COLO668 (cell line): ENCODE measurements around the gene APBA2.

Experiments
- DNase-seq: peaks from one replicate; lab custom pipeline; 2025; ENCODE audit not compliant: unreplicated experiment; lab: John Stamatoyannopoulos, UW

The APBA2 gene

GRCh38 chr15:28980709-28981350 lies 95.1 kb downstream of the APBA2 start:
- DNase-seq = no peak

DNA sequence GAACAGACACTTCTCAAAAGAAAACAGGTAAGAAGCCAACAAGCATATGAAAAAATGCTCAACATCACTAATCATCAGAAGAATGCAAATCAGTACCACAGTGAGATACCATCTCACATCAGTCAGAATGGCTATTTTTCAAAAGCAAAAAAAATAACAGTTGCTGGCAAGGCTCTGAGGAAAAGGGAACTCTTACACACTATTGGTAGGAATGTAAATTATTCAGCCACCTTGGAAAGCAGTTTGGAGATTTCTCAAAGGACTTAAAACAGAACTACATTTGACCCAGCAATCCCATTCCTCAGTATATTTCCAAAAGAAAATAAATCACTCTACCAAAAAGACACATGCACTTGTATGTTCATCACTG lies 95.6 kb downstream of the APBA2 start:
- DNase-seq = no peak

DNA sequence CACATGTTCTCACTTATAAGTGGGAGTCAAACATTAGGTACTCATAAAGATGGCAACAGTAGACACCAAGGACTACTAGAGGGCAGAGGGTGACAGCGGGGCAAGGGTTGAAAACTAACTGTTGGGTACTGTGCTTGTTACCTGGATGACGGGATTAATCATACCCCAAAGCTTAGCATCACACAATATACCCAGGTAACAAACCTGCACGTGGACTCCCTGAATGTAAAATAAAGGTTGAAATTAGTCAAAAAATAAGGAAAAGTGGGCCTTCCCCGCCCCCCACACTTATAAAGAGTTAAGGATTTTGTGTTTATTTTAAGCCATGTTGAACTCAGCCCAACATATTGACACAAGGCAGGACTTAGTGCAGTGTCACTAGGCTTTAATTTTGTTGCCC lies 96.1 kb downstream of the APBA2 start:
- no peak for DNase-seq

GRCh38 chr15:28982886-28983285 lies 97.1 kb downstream of the APBA2 start:
- DNase-seq = no peak

DNA sequence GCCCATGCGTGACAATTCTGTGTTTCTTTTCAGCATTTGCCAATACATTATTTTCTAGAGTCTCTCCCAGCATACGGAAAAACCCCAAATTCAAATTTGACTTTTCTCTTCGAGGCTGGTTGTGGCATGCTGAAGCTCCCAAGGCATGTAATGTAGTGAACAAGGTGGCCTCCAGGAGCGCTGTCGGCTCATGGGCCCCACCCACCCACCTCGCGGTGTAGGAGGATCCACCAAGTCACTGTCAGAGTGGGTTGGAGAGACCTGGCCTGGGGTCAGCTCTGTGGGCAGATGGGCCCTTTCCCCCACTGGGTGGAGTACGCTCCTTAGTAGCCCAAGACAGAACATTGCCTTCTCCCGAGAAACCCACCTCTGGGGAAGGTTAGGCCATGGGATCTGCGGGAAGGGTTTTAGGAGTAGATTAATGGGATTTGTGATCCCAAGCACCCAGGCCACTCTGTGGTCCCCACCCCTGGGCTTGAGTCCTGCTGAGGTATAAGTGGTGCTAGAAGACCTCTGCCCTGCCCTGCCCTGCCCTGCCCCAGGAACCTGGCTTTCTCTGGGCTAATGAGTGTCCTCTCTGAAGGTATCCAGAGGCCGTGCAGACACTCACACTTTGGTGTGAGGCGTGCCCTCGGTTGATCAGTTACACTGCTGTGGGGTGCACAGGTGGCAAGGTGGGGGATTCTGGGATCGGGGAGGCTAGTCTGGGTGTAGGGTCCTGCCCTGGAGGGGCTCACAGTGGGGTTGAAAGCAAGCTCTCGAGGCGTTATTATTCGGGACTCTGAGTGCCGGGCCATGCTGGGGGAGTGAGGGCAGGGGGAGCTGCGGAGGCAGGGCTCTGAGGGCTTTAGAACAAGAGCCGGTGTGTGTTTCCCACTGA lies 97.9 kb downstream of the APBA2 start:
- DNase-seq = no peak

- no peak for DNase-seq
Observed at GRCh38 chr15:28984421-28985315, 98.9 kb downstream of the APBA2 start.

- DNase-seq = no peak
Observed at GRCh38 chr15:28985316-28985645, 99.5 kb downstream of the APBA2 start.

- no peak for DNase-seq
Observed at GRCh38 chr15:28985691-28986090, 99.9 kb downstream of the APBA2 start.

GRCh38 chr15:28986108-28986507 lies 100.3 kb downstream of the APBA2 start:
- no peak for DNase-seq

- DNase-seq = no peak
Observed at GRCh38 chr15:28986726-28987125, 101.0 kb downstream of the APBA2 start.

- DNase-seq = no peak
Observed at GRCh38 chr15:28987337-28987736, 101.6 kb downstream of the APBA2 start.

- DNase-seq = no peak
Observed at GRCh38 chr15:28989239-28989830, 103.6 kb downstream of the APBA2 start.

GRCh38 chr15:28989896-28990295 lies 104.1 kb downstream of the APBA2 start:
- DNase-seq = no peak

DNA sequence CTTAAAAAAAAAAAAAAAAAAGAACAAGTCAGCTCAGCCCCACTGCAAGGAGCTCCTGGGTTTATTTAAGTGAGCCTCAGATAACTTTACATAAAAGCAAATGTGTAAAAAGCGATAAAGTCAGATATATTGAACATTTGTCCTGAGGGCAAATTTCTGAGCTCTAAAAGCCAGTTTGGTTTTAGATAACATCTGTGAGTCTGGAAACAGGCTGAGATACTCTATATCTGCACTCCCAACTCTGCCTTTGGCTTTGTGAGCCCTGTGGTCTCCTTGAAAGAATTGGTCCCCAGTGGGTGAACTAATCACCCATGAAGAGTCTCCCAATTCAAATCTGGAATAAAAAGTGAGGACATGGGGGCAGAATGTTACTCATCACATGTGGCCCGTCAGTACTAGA lies 104.6 kb downstream of the APBA2 start:
- no peak for DNase-seq

DNA sequence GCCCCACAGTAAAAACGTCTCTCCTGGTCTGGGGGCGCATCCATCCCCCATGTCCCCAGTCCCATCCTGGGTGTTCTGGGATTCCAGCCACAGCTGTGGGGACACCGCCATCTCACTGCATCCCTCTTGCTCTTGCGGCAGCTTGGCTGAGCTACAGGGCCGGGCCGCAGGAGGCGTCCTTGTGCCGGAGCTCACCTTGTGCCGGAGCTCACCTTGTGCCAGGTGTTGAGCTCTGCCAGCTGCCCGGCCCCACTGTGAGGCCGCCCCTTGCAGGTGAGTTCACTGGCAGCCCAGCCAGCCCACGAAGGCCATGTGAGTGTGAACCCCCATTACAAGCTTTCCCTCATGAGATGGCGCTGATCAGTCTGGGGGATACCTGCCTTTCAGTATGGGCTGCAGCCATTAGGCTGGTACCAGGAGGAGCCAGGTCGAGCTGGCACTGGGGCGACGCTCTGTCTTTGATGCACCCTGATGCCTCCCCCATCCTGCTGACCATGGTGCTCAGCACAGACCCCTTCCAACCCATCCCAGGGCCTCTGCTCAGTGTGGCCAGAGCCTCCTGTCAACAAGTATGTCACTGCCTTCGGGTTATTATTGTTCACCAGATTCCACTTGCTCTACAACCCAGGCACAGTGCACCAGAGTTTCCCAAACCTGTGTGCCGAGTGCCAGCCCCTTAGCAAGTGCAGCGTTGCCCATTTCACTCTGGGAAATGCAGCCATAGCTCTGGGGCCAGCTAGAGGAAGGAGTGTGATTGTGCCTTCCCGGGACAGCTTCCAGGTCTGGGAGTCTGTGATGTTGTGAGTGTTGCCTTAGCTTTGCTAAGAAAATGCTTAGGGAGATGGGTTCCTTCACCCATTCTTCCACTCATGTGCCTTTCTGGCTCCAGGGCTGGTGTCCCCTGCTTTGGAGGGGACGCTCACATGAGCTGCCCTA lies 105.7 kb downstream of the APBA2 start:
- no peak for DNase-seq

DNA sequence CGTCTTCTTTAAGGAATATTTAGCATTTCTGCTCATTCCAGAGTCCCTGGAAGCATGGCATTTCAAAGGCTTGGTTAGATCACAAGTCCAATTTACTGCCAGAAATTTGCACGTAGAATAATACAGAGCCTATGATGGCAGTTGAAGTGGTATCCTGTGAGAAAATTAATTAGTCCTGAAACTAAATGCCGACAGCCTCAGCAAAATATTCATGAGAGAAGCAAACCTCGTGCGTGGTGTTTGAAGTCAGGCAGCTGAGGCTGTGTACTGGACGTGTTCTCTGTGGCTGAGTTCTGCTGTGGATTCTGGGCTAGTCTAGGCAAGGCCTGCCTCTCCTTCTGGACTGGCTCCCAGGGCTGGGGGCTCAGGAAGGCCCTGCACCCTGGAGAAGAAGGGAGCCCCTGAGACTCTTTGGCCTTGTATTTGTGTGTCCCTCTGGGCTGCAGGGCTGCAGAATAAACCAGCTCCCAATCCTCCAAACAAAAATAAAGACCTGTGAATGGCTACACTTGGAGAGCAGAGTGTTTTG lies 106.6 kb downstream of the APBA2 start:
- DNase-seq = no peak

DNA sequence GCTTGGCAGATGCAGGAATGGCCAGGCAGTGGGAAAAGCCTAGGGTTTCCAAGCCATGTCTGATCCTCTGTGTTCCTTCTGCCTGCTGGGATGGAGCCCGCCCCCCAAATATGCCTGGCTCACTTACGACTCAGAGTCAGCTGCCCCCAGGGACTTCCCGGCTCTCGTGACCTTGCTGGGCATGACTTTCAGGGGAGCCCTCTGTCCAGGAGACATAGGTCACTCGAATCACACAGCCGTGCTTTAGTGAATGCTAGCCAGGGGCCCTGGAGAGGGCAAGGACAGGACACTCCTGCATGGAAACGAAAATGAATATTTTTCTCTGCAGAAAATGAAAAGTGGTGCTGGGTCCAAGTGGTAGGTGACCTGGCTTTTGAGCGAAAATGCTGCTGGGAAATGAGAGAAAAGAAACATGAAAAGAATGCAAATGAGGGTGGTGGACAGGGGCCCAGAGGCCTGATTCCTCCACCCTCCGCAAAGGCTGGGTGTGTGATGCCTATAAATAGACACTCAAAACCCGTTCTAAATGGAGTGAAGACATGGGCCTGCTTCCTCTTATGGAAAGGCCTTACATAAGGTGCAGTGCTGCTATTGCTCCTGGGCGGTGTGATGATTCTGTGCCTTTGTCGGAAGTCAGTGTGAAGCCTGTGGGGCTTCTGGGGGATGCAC lies 107.4 kb downstream of the APBA2 start:
- no peak for DNase-seq

DNA sequence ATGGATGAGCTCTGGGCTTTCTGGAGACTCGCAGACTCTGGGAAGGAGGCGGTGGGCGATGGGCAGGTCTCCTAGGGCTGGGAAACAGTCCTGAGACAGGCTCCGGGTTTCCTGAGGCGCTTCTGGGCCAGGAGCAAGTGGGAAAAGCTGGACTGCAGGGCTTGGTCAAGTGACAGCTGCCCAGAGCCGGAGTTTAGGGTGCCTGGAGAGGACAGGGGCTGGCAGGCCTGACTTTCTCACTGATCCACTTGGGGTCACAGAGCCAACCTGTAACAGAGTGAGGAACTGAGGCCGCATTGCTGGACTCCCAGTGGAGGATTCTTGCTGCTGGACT lies 107.9 kb downstream of the APBA2 start:
- DNase-seq = no peak

GRCh38 chr15:28994142-28994830 lies 108.5 kb downstream of the APBA2 start:
- no peak for DNase-seq
